GM19025 (cell line): ENCODE data around the gene SASH1.

ENCODE experiments used
- ATAC-seq: cut with Tn5 transposase; IDR thresholded peaks from one replicate; pipeline ENCODE4 v1.9.1; 2021; ENCODE audit warnings: mild to moderate bottlenecking, low read depth, moderate library complexity; ENCODE audit not compliant: unreplicated experiment

SASH1 gene

GRCh38 chr6:148513145-148514071 lies 170.8 kb downstream of the SASH1 start:
- no peak for ATAC-seq

- no peak for ATAC-seq
These were observed 171.6 kb downstream of the SASH1 start for GRCh38 chr6:148514091-148514845.

- no peak for ATAC-seq
These were observed 173.6 kb downstream of the SASH1 start for GRCh38 chr6:148516217-148516616.

- ATAC-seq, result no peak
These were observed 174.0 kb downstream of the SASH1 start for GRCh38 chr6:148516617-148517016.

GRCh38 chr6:148517470-148517869 lies 174.8 kb downstream of the SASH1 start:
- no peak for ATAC-seq

- no peak for ATAC-seq
These were observed 176.0 kb downstream of the SASH1 start for GRCh38 chr6:148518511-148519156.

GRCh38 chr6:148520109-148520841 lies 177.6 kb downstream of the SASH1 start:
- peak; percentile 86 for ATAC-seq

GRCh38 chr6:148521158-148521557 lies 178.5 kb downstream of the SASH1 start:
- no peak for ATAC-seq

- ATAC-seq, result no peak
These were observed 178.9 kb downstream of the SASH1 start for GRCh38 chr6:148521586-148521985.

GRCh38 chr6:148523048-148523447 lies 180.4 kb downstream of the SASH1 start:
- no peak for ATAC-seq

GRCh38 chr6:148523551-148523950 lies 180.9 kb downstream of the SASH1 start:
- no peak for ATAC-seq

- no peak for ATAC-seq
These were observed 181.8 kb downstream of the SASH1 start for GRCh38 chr6:148524471-148524882.

GRCh38 chr6:148524976-148525375 lies 182.3 kb downstream of the SASH1 start:
- ATAC-seq, result no peak

GRCh38 chr6:148525453-148525852 lies 182.8 kb downstream of the SASH1 start:
- ATAC-seq, result no peak

- no peak for ATAC-seq
These were observed 183.5 kb downstream of the SASH1 start for GRCh38 chr6:148526145-148526544.

- no peak for ATAC-seq
These were observed 185.7 kb downstream of the SASH1 start for GRCh38 chr6:148528292-148528691.

GRCh38 chr6:148529010-148529409 lies 186.4 kb downstream of the SASH1 start:
- no peak for ATAC-seq

- peak; percentile 88 for ATAC-seq
These were observed 187.8 kb downstream of the SASH1 start for GRCh38 chr6:148530394-148530953.

- ATAC-seq, result no peak
These were observed 188.3 kb downstream of the SASH1 start for GRCh38 chr6:148530976-148531375.

GRCh38 chr6:148532698-148533097 lies 190.1 kb downstream of the SASH1 start:
- ATAC-seq, result no peak
